HepG2 (cell line): Measurements from ENCODE around the gene MOGAT3. TPM values are rescaled to one million over a fixed set of nuclear protein-coding genes. Genes with fewer than 3 reads are reported as not detected.
A peak's percentile ranks its signal among the peaks of the same experiment; 100 is the strongest.

Source experiments
- ATAC-seq: fragments of 200-7000 bp; cut with Tn5 transposase; 3 replicates; pipeline ENCODE4 v1.9.1; 2020; ENCODE audit warnings: mild to moderate bottlenecking, moderate library complexity
- BruUV-seq: library from RNA; stranded (reverse); fragments of 400-500 nt; replicated peaks from 2 replicates; lab custom pipeline; 2021; lab: Mats Ljungman, UMichigan
- CTCF ChIA-PET: fragments of 300-600 bp; formaldehyde crosslinking; extraction: SDS; loops from one replicate; lab custom pipeline; 2021; ENCODE audit warnings: low total read pairs, inconsistent platforms, low intra/inter-chr PET ratio; lab: Yijun Ruan, JAX
- POLR2A ChIA-PET: fragments of 350-600 bp; sonication (Branson Sonifier 250); formaldehyde crosslinking; loops from one replicate; lab custom pipeline; 2020; ENCODE audit warnings: antibody characterized with exemption, inconsistent platforms; lab: Yijun Ruan, JAX
- DNase-seq: peaks from one replicate; pipeline ENCODE4 v3.0.0-alpha.2; 2015; ENCODE audit warnings: low spot score
- FAIRE-seq: peaks from 3 replicates; lab custom pipeline; 2011; peaks lifted over from hg19 to GRCh38; lab: Jason Lieb, UNC
- H2AFZ ChIP-seq: one replicate; pipeline ENCODE4 v1.6.1; 2011; ENCODE audit warnings: low read length, inconsistent platforms
- H3K27ac ChIP-seq: fragments of 300-600 bp; 3 replicates; pipeline ENCODE4 v1.8.0; 2011; ENCODE audit warnings: mixed run types, mild to moderate bottlenecking, mixed read lengths, low read length, inconsistent platforms; ENCODE audit not compliant: insufficient read depth; ENCODE audit errors: extremely low read length
- H3K27me3 ChIP-seq, 2 experiments: fragments of 200-600 bp in 1 of 2; 2 replicates in 1 of 2; 3 replicates in 1 of 2; pipeline versions ENCODE4 v1.6.0 to v1.8.0; 2011; ENCODE audit warnings: low read length in 2 of 2, mild to moderate bottlenecking in 2 of 2, moderate library complexity in 2 of 2, inconsistent platforms in 1 of 2; ENCODE audit not compliant: insufficient read depth in 2 of 2, control insufficient read depth in 1 of 2
- H3K36me3 ChIP-seq, 2 experiments: fragments of 200-600 bp in 1 of 2; replicated peaks in 1 of 2; 2 replicates in 1 of 2; 3 replicates in 1 of 2; pipeline versions ENCODE4 v1.5.1 to v1.8.0; 2011; ENCODE audit warnings: low read length in 2 of 2, inconsistent platforms in 1 of 2; ENCODE audit not compliant: insufficient read depth in 2 of 2, control insufficient read depth in 1 of 2
- H3K4me1 ChIP-seq: 2 replicates; pipeline ENCODE4 v1.5.1; 2012; ENCODE audit warnings: low read length, inconsistent platforms; ENCODE audit not compliant: insufficient read depth
- H3K4me2 ChIP-seq: 2 replicates; pipeline ENCODE4 v1.6.0; 2011; ENCODE audit warnings: low read depth, low read length, inconsistent platforms
- H3K4me3 ChIP-seq, 3 experiments: fragments of 200-600 bp in 1 of 3; sonication (generic), shearing (Covaris generic) in 1 of 3; replicated peaks in 1 of 3; 2 replicates each; pipeline ENCODE4 v1.5.1; 2011 to 2016; ENCODE audit warnings: low read length in 3 of 3, inconsistent platforms in 2 of 3, low read depth in 2 of 3, mild to moderate bottlenecking in 2 of 3, control low read depth in 1 of 3, mixed read lengths in 1 of 3; ENCODE audit not compliant: insufficient read depth in 1 of 3
- H3K79me2 ChIP-seq: one replicate; pipeline ENCODE4 v1.6.1; 2011; ENCODE audit warnings: low read length, inconsistent platforms; ENCODE audit not compliant: insufficient read depth
- H3K9ac ChIP-seq: 2 replicates; pipeline ENCODE4 v1.6.0; 2011; ENCODE audit warnings: mild to moderate bottlenecking, low read depth, low read length, inconsistent platforms; ENCODE audit not compliant: insufficient read depth
- H3K9me3 ChIP-seq: 2 replicates; pipeline ENCODE4 v1.5.1; 2012; ENCODE audit warnings: mild to moderate bottlenecking, low read length
- H4K20me1 ChIP-seq: 2 replicates; pipeline ENCODE4 v1.6.0; 2011; ENCODE audit warnings: inconsistent platforms, mild to moderate bottlenecking, low read length, moderate library complexity; ENCODE audit not compliant: insufficient read depth
- ATM ChIP-seq: fragments of 450-650 bp; IDR thresholded peaks from 2 replicates; pipeline ENCODE4 v1.7.1; 2017; ENCODE audit warnings: mild to moderate bottlenecking, borderline replicate concordance
- FOXA3 ChIP-seq: IDR thresholded peaks from 2 replicates; pipeline ENCODE4 v1.6.1; 2016; ENCODE audit warnings: missing genetic modification reagents, missing compliant biosample characterization
- HNRNPLL ChIP-seq: fragments of 200-400 bp; formaldehyde crosslinking; IDR thresholded peaks from 2 replicates; pipeline ENCODE4 v1.6.1; 2017; ENCODE audit warnings: mild to moderate bottlenecking, low read depth, low read length; ENCODE audit not compliant: poor library complexity, severe bottlenecking
- MIER2 ChIP-seq: IDR thresholded peaks from 2 replicates; pipeline ENCODE4 v1.6.1; 2016; ENCODE audit warnings: missing biosample characterization, missing genetic modification reagents
- RAD21 ChIP-seq: fragments of 450-650 bp; formaldehyde crosslinking; IDR thresholded peaks from 2 replicates; pipeline ENCODE4 v1.5.0; 2020; ENCODE audit warnings: mild to moderate bottlenecking
- SALL1 ChIP-seq: sonication (generic); formaldehyde crosslinking; IDR thresholded peaks from 2 replicates; pipeline ENCODE4 v1.8.0; 2022; ENCODE audit warnings: mild to moderate bottlenecking, missing genetic modification reagents
- SP140L ChIP-seq: sonication (generic); formaldehyde crosslinking; IDR thresholded peaks from 2 replicates; pipeline ENCODE4 v1.4.0; 2020; ENCODE audit warnings: missing genetic modification reagents, borderline replicate concordance
- STAG1 ChIP-seq: sonication (generic); formaldehyde crosslinking; IDR thresholded peaks from 2 replicates; pipeline ENCODE4 v1.4.0; 2020; ENCODE audit warnings: missing genetic modification reagents
- TAF15 ChIP-seq: fragments of 200-400 bp; formaldehyde crosslinking; IDR thresholded peaks from one replicate; pipeline ENCODE4 v1.6.1; 2018; ENCODE audit warnings: mild to moderate bottlenecking, low read depth, low read length; ENCODE audit not compliant: poor library complexity, severe bottlenecking
- ZNF446 ChIP-seq: sonication (generic); formaldehyde crosslinking; IDR thresholded peaks from 2 replicates; pipeline ENCODE4 v1.5.0; 2020; ENCODE audit warnings: mild to moderate bottlenecking, missing genetic modification reagents
- ZNF749 ChIP-seq: sonication (generic); formaldehyde crosslinking; IDR thresholded peaks from 2 replicates; pipeline ENCODE4 v1.8.0; 2022; ENCODE audit warnings: mild to moderate bottlenecking, missing genetic modification reagents, moderate library complexity, borderline replicate concordance
- WGBS: methylation state at CpG from one replicate; pipeline ENCODE4 v1.1.6; 2017; ENCODE audit warnings: low lambda C conversion rate; 5-methylcytosine and 5-hydroxymethylcytosine counted together
- in situ Hi-C: cut with HindIII; loops from 2 replicates; pipeline ENCODE4 v1.10.0; 2017; ENCODE audit warnings: low pct_unique_long_range_greater_than_20kb; ENCODE audit not compliant: extremely low pct_ligation_motif_present
- intact Hi-C: fragments of 100-400 bp; cut with micrococcal nuclease; formaldehyde crosslinking; loops from one replicate; pipeline ENCODE4 v1.10.0; 2022; ENCODE audit not compliant: unreplicated experiment
- polyA plus RNA-seq, 8 experiments: library from polyadenylated mRNA; depleted of rRNA in 3 of 8; stranded (reverse) in 7 of 8; unstranded in 1 of 8; fragments of >200 nt; fragmentation: Illumina TruSeq in 4 of 8; extraction: Trizol in 4 of 8; gene quantifications; 2 replicates each; pipeline versions ENCODE4 v1.2.1 to v1.2.3, GENCODE V29; 2011 to 2016; ENCODE audit warnings: low read depth in 4 of 8, missing spikeins in 1 of 8, mixed read lengths in 1 of 8; ENCODE audit not compliant: insufficient read depth in 1 of 8
- total RNA-seq, 5 experiments: library from RNA; depleted of rRNA; stranded (reverse); fragments of >200 nt; fragmentation: Illumina TruSeq; extraction: Trizol; gene quantifications; 2 replicates each; pipeline ENCODE4 v1.2.3, GENCODE V29; 2016; ENCODE audit warnings: low read depth in 1 of 5
- TF ChIP-seq, protein P1 (sequence below): sonication (generic); formaldehyde crosslinking; IDR thresholded peaks from 2 replicates; pipeline ENCODE4 v1.5.0; 2020; ENCODE audit warnings: missing genetic modification reagents, mild to moderate bottlenecking, borderline replicate concordance
- TF ChIP-seq, protein P2 (sequence below): sonication (generic); formaldehyde crosslinking; IDR thresholded peaks from 2 replicates; pipeline ENCODE4 v1.4.0; 2020; ENCODE audit warnings: missing genetic modification reagents, mild to moderate bottlenecking, borderline replicate concordance
- TF ChIP-seq, protein P3 (sequence below): sonication (generic); formaldehyde crosslinking; IDR thresholded peaks from 2 replicates; pipeline ENCODE4 v1.4.0; 2020; ENCODE audit warnings: missing genetic modification reagents

MOGAT3 gene
- total and polyA plus RNA-seq, 2 of the 13 experiments (the other 11 are each of a cell fraction or from before 2014, with no cell fraction given): 22.5 to 30.5 TPM

DNA sequence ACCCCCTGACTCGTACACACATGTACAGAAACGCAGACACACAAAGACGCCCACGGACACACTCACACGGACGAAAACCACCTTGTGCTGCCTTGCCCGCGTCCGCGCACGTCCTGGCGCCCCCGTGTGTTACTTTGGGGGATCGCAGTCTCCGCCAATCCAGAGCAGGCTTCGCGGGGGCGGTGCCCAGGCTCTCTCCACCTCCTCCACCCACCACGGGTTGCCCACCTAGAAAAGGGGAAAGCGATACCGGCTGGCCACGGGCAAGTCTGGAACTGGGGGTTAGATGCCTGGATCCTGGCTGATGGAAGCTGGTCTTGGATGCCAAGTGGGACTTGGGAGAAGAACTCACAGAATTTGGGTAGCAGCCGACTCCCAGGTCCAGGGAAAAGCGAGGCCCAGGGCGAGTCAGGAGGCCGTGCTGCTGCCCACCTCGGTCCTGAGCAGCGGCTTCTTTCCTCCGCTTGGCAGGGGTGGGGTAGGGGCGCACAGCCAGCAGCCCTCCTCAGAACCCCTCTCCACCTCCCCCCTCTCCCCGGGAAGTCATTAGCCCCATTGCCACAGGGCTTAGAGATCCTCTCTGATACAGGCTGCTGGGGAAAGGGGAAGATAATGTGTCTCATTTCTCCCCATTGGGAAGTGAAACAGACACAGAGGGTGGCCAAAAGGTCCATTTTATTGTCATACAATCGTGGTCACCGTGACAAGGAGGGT, 30.8 kb downstream of the MOGAT3 start:
- no peak overlapping the region for H2AFZ ChIP-seq
- peaks cover 3% of the 10 kb centered on the region; the same call in 1 of the 2 replicates for H4K20me1 ChIP-seq
- ATAC-seq (peak; percentile 59), FAIRE-seq (no peak), DNase-seq (peak; percentile 31)
- WGBS: 6% methylated on average over 16 of the region's 33 CpGs
- H3K27ac ChIP-seq: no peak overlapping the region
- H3K4me2 ChIP-seq: peak overlapping the region; percentile 36
- no peaks in the 10 kb centered on the region for H3K79me2 ChIP-seq
- no peak overlapping the region for H3K4me3 ChIP-seq
- peaks cover 52% of the 10 kb centered on the region for H3K4me1 ChIP-seq
- CTCF ChIA-PET: interaction anchor here (0.7 to 2.7 kb wide), 3 partner anchors 22 to 76 kb away, joined by 5 to 14 read pairs (median 7); no protein-coding TSS in a partner anchor
- BruUV-seq: no TSS peak
- intact Hi-C loops (loop anchor here (2.0 kb wide), 1 partner anchor 25 kb away; no protein-coding TSS in a partner anchor), in situ Hi-C loops (no loop called here)
- no peaks in the 10 kb centered on the region for H3K36me3 ChIP-seq
- no peak overlapping the region for H3K9ac ChIP-seq
- POLR2A ChIA-PET: no interaction called here
- H3K9me3 ChIP-seq: no peaks in the 10 kb centered on the region
- H3K27me3 ChIP-seq: peaks cover 15 to 78% of the 10 kb centered on the region in 2 experiments
- TF ChIP-seq ZNF749 (CRISPR knock-in tag): no peak
- TF ChIP-seq TAF15: no peak
- TF ChIP-seq SALL1: peak; percentile 48
- no peak for TF ChIP-seq ATM
- TF ChIP-seq, protein P1, sequence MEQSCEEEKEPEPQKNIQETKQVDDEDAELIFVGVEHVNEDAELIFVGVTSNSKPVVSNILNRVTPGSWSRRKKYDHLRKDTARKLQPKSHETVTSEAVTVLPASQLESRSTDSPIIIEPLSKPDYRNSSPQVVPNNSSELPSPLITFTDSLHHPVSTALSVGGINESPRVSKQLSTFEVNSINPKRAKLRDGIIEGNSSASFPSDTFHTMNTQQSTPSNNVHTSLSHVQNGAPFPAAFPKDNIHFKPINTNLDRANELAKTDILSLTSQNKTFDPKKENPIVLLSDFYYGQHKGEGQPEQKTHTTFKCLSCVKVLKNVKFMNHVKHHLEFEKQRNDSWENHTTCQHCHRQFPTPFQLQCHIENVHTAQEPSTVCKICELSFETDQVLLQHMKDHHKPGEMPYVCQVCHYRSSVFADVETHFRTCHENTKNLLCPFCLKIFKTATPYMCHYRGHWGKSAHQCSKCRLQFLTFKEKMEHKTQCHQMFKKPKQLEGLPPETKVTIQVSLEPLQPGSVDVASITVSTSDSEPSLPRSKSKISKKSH (CRISPR knock-in tag): 0 out of 2 replicates have a peak, but pooled peaks have one; percentile 38
- TF ChIP-seq ZNF446 (CRISPR knock-in tag): 0 out of 2 replicates have a peak, but pooled peaks have one; percentile 23
- 0 out of 2 replicates have a peak, but pooled peaks have one; percentile 44 for TF ChIP-seq MIER2 (CRISPR knock-in tag)
- no peak for TF ChIP-seq HNRNPLL
- no peak for TF ChIP-seq SP140L (CRISPR knock-in tag)
- TF ChIP-seq, protein P2, sequence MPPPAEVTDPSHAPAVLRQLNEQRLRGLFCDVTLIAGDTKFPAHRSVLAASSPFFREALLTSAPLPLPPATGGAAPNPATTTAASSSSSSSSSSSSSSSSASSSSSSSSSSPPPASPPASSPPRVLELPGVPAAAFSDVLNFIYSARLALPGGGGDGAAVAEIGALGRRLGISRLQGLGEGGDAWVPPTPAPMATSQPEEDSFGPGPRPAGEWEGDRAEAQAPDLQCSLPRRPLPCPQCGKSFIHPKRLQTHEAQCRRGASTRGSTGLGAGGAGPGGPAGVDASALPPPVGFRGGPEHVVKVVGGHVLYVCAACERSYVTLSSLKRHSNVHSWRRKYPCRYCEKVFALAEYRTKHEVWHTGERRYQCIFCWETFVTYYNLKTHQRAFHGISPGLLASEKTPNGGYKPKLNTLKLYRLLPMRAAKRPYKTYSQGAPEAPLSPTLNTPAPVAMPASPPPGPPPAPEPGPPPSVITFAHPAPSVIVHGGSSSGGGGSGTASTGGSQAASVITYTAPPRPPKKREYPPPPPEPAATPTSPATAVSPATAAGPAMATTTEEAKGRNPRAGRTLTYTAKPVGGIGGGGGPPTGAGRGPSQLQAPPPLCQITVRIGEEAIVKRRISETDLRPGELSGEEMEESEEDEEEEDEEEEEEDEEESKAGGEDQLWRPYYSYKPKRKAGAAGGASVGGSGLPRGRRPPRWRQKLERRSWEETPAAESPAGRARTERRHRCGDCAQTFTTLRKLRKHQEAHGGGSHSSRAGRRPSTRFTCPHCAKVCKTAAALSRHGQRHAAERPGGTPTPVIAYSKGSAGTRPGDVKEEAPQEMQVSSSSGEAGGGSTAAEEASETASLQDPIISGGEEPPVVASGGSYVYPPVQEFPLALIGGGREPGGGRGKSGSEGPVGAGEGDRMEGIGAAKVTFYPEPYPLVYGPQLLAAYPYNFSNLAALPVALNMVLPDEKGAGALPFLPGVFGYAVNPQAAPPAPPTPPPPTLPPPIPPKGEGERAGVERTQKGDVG: no peak
- peak; percentile 66 for TF ChIP-seq STAG1 (CRISPR knock-in tag)
- TF ChIP-seq, protein P3, sequence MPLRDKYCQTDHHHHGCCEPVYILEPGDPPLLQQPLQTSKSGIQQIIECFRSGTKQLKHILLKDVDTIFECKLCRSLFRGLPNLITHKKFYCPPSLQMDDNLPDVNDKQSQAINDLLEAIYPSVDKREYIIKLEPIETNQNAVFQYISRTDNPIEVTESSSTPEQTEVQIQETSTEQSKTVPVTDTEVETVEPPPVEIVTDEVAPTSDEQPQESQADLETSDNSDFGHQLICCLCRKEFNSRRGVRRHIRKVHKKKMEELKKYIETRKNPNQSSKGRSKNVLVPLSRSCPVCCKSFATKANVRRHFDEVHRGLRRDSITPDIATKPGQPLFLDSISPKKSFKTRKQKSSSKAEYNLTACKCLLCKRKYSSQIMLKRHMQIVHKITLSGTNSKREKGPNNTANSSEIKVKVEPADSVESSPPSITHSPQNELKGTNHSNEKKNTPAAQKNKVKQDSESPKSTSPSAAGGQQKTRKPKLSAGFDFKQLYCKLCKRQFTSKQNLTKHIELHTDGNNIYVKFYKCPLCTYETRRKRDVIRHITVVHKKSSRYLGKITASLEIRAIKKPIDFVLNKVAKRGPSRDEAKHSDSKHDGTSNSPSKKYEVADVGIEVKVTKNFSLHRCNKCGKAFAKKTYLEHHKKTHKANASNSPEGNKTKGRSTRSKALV (CRISPR knock-in tag): no peak
- 0 out of 2 replicates have a peak, but pooled peaks have one; percentile 12 for TF ChIP-seq FOXA3 (CRISPR knock-in tag)
- peak; percentile 73 for TF ChIP-seq RAD21 (CRISPR knock-in tag)
